DND-41 (cell line): ENCODE results near the gene CPSF4L.

Source experiments
- CTCF ChIP-seq: IDR thresholded peaks from 2 replicates; pipeline ENCODE4 v1.5.1; 2012; ENCODE audit warnings: borderline replicate concordance, low read length, moderate library complexity, mild to moderate bottlenecking; ENCODE audit not compliant: poor library complexity, severe bottlenecking; ENCODE audit errors: extremely low read depth
- EZH2 ChIP-seq: IDR thresholded peaks from 3 replicates; pipeline ENCODE4 v1.6.1; 2012; ENCODE audit warnings: borderline replicate concordance, low read depth, mild to moderate bottlenecking, moderate library complexity, low read length, inconsistent platforms; ENCODE audit not compliant: severe bottlenecking

GRCh38 chr17:73300392-73300791 is 38.7 kb upstream of the CPSF4L start:
- TF ChIP-seq CTCF, result no peak
- TF ChIP-seq EZH2, result no peak
